ENCODE measurements around the gene NSF. TPM values are rescaled to one million over a fixed set of nuclear protein-coding genes. Genes with fewer than 3 reads are reported as not detected.

The NSF gene
- total RNA-seq, 1 donor from 2014 or later, result 43.0 TPM

- Mint-ChIP-seq H3K27ac (peak overlapping the region; percentile 99), H3K36me3 (peaks cover 2% of the 10 kb centered on the region), H3K27me3 (ENCODE audit: insufficient read depth, low read depth) (peaks cover 2% of the 10 kb centered on the region), H3K4me1 (peaks cover 86% of the 10 kb centered on the region), H3K4me3 (peak overlapping the region; percentile 77), H3K9me3 (no peaks in the 10 kb centered on the region)
- peaks cover 29% of the 10 kb centered on the region for H3F3A ChIP-seq (ENCODE audit: low read depth)
- peak overlapping the region; percentile 61 for H3K27ac ChIP-seq
- no peak overlapping the region for H3K9ac ChIP-seq
- no peaks in the 10 kb centered on the region for H3K27me3 ChIP-seq
- peak overlapping the region; percentile 39 for H3K4me3 ChIP-seq
- peaks cover 33% of the 10 kb centered on the region for H3K4me1 ChIP-seq
- H3K36me3 ChIP-seq, result no peaks in the 10 kb centered on the region
- no peak overlapping the region for H2AFZ ChIP-seq (replicated peaks)
- peak; percentile 21 for DNase-seq (ENCODE audit: low spot score)
- H3K4me2 ChIP-seq, result peak overlapping the region; percentile 76
- no peaks in the 10 kb centered on the region for H4K20me1 ChIP-seq (ENCODE audit: low read depth)
- H3K9me3 ChIP-seq (ENCODE audit: low read depth), result no peaks in the 10 kb centered on the region
- no peak for TF ChIP-seq EZH2 (IDR thresholded peaks at IDR 0.05)
- no peak for TF ChIP-seq EZH2phosphoT487 (IDR thresholded peaks at IDR 0.05)
- no peak for TF ChIP-seq CTCF (IDR thresholded peaks at IDR 0.05)
- H3K79me2 ChIP-seq (ENCODE audit: low read depth), result no peaks in the 10 kb centered on the region
These were observed 141.7 kb downstream of the NSF start for GRCh38 chr17:46732160-46732559.

GRCh38 chr17:46732754-46733398 lies 142.4 kb downstream of the NSF start:
- peaks cover 2% of the 10 kb centered on the region for H3K27me3 Mint-ChIP-seq (ENCODE audit: insufficient read depth, low read depth)
- H3K9me3 ChIP-seq (ENCODE audit: low read depth), result no peaks in the 10 kb centered on the region
- peaks cover 3% of the 10 kb centered on the region for H3K36me3 Mint-ChIP-seq
- peaks cover 29% of the 10 kb centered on the region for H3F3A ChIP-seq (ENCODE audit: low read depth)
- peaks cover 30% of the 10 kb centered on the region for H3K4me1 ChIP-seq
- no peaks in the 10 kb centered on the region for H3K27me3 ChIP-seq
- H3K9me3 Mint-ChIP-seq, result no peaks in the 10 kb centered on the region
- H2AFZ ChIP-seq (replicated peaks), result no peak overlapping the region
- peak overlapping the region; percentile 76 for H3K4me2 ChIP-seq
- H3K9ac ChIP-seq, result no peak overlapping the region
- H3K36me3 ChIP-seq, result no peaks in the 10 kb centered on the region
- H4K20me1 ChIP-seq (ENCODE audit: low read depth), result no peaks in the 10 kb centered on the region
- H3K27ac Mint-ChIP-seq, result peak overlapping the region; percentile 99
- H3K79me2 ChIP-seq (ENCODE audit: low read depth), result no peaks in the 10 kb centered on the region
- peaks cover 82% of the 10 kb centered on the region for H3K4me1 Mint-ChIP-seq
- peak overlapping the region; percentile 39 for H3K4me3 ChIP-seq
- DNase-seq (ENCODE audit: low spot score), result peak; percentile 94
- peak overlapping the region; percentile 61 for H3K27ac ChIP-seq
- TF ChIP-seq EZH2 (IDR thresholded peaks at IDR 0.05) (no peak), EZH2phosphoT487 (IDR thresholded peaks at IDR 0.05) (peak; percentile 66)
- H3K4me3 Mint-ChIP-seq, result peak overlapping the region; percentile 77

GRCh38 chr17:46733837-46734475 lies 143.5 kb downstream of the NSF start:
- peak overlapping the region; percentile 76 for H3K4me2 ChIP-seq
- TF ChIP-seq EZH2 (IDR thresholded peaks at IDR 0.05) (no peak), EZH2phosphoT487 (IDR thresholded peaks at IDR 0.05) (no peak), CTCF (IDR thresholded peaks at IDR 0.05) (no peak)
- H3K4me3 ChIP-seq, result no peak overlapping the region
- H3F3A ChIP-seq (ENCODE audit: low read depth), result peaks cover 29% of the 10 kb centered on the region
- H3K4me3 Mint-ChIP-seq, result no peak overlapping the region
- H3K9me3 ChIP-seq (ENCODE audit: low read depth), result no peaks in the 10 kb centered on the region
- H3K27ac ChIP-seq, result no peak overlapping the region
- H3K27me3 Mint-ChIP-seq (ENCODE audit: insufficient read depth, low read depth), result peaks cover 2% of the 10 kb centered on the region
- no peak for DNase-seq (ENCODE audit: low spot score)
- H3K9ac ChIP-seq, result no peak overlapping the region
- H3K79me2 ChIP-seq (ENCODE audit: low read depth), result no peaks in the 10 kb centered on the region
- no peaks in the 10 kb centered on the region for H4K20me1 ChIP-seq (ENCODE audit: low read depth)
- H3K4me1 ChIP-seq, result peaks cover 30% of the 10 kb centered on the region
- no peaks in the 10 kb centered on the region for H3K9me3 Mint-ChIP-seq
- peaks cover 77% of the 10 kb centered on the region for H3K4me1 Mint-ChIP-seq
- peaks cover 3% of the 10 kb centered on the region for H3K36me3 Mint-ChIP-seq
- no peaks in the 10 kb centered on the region for H3K36me3 ChIP-seq
- H3K27me3 ChIP-seq, result no peaks in the 10 kb centered on the region
- H3K27ac Mint-ChIP-seq, result peak overlapping the region; percentile 99
- H2AFZ ChIP-seq (replicated peaks), result no peak overlapping the region

- Histone ChIP-seq H3K9me3 (ENCODE audit: low read depth) (no peaks in the 10 kb centered on the region), H3K36me3 (no peaks in the 10 kb centered on the region), H3K9ac (no peak overlapping the region), H3K79me2 (ENCODE audit: low read depth) (no peaks in the 10 kb centered on the region), H3K27me3 (no peaks in the 10 kb centered on the region), H3K4me2 (no peak overlapping the region), H3K27ac (no peak overlapping the region), H2AFZ (replicated peaks) (no peak overlapping the region), H3K4me1 (peaks cover 30% of the 10 kb centered on the region), H4K20me1 (ENCODE audit: low read depth) (no peaks in the 10 kb centered on the region), H3K4me3 (no peak overlapping the region), H3F3A (ENCODE audit: low read depth) (peaks cover 26% of the 10 kb centered on the region)
- Mint-ChIP-seq H3K27me3 (ENCODE audit: insufficient read depth, low read depth) (peaks cover 2% of the 10 kb centered on the region), H3K4me1 (peaks cover 66% of the 10 kb centered on the region), H3K9me3 (no peaks in the 10 kb centered on the region), H3K36me3 (peaks cover 3% of the 10 kb centered on the region), H3K4me3 (no peak overlapping the region), H3K27ac (peak overlapping the region; percentile 60)
- no peak for DNase-seq (ENCODE audit: low spot score)
- TF ChIP-seq EZH2 (IDR thresholded peaks at IDR 0.05), result no peak
- TF ChIP-seq EZH2phosphoT487 (IDR thresholded peaks at IDR 0.05), result no peak
- TF ChIP-seq CTCF (IDR thresholded peaks at IDR 0.05), result no peak
These were observed 145.6 kb downstream of the NSF start for GRCh38 chr17:46736100-46736499.

Measured in neural progenitor cell (in vitro differentiated cells).